Activated CD4-positive, CD25-positive, alpha-beta regulatory T cell treated with anti-CD3 and anti-CD28 coated beads, Interleukin-2, amount 50 U/mL, for 16 hours (primary cell): ENCODE measurements around the gene SLC35D1.
"Not testable (repeated sequence)": the region's sequence is repeated elsewhere in the genome, so short reads cannot be mapped to it uniquely, and the experiment has no call there.

ENCODE experiments used
- DNase-seq: peaks from one replicate; pipeline ENCODE4 v3.0.0-alpha.2; 2020; ENCODE audit warnings: low read depth, low spot score

The SLC35D1 gene

DNA sequence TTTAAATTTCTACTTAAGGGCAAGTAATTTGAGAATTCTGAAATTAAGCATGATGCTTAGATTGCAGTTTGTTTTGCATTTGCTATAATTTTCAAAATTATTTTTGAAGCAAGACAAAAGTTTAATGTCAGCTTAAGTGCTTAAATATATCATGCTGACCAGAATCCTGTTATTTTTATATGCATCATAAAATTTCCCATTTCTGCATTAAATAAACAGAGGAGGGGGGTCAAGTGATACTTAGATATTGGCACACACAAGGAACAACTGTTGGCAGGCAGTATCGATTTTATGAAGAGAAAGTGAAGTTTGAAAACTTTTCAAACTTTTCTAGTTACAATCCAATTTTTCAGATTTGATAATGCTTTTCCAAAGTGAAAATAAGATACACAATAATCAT is 68.1 kb downstream of the SLC35D1 start:
- no peak for DNase-seq

DNA sequence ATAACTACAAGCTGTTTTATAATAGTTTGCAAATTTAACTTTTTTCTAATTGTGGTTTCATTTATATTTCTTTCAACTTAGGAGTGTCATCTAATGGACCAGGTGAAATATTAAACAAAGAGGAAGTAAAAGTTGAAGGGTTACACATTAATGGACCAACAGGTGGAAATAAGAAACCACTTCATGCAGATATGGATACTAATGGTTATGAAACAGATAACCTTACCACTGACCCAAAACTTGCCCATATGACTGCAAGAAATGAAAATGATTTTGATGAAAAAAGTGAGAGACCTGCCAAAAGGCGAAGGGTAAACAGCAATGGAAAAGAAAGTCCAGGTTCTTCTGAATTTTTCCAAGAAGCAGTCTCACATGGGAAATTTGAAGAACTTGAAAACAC is 69.5 kb downstream of the SLC35D1 start:
- no peak for DNase-seq

DNA sequence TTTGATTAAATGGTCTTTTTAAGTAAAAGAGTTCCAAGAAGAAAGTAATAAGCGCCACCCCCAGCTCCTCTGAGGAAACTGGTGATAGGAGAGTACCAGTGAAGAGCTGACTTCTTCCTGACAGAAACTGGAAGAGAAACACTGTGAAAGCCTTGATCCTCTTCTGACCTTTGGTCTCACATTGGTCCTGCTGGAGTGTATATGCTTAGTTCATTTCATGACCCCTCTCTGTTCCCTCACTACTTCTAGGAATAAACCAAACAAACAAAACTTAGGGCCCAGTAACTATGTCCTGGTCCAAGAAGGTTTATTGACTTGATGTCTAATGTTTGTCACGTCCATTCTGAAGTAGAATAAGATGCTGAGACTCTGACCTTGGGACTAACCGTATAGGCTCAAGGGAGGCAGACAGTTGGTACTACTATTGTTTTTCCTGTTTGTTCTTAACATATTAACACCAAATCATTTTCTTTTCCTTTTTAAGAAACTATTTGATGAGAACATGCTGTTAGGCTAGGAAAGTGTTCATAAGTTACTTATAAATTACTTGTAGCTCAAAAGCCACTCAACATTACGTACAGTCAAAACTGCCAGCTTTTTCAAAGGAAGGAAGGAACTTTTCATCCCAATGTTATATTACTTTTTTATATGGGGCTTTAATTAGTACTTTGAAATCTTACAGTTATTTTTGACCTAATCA is 71.2 kb downstream of the SLC35D1 start:
- no peak for DNase-seq

DNA sequence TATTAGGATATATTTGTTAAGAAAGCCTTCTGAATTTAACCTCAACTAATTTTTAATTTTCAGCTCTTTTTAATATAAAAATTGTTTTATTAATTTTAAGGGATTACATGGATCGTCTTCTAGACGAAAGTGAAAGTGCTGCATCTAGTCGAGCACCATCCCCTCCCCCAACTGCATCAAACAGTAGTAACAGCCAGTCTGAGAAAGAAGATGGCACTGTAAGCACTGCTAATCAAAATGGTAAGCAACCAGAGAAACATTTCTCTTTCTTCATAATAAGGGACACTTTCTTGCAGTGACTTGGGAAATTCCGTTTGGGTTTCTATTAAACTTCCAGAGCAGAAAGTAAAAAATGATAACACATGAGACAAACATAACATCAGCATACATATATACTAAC is 72.3 kb downstream of the SLC35D1 start:
- DNase-seq, result no peak

DNA sequence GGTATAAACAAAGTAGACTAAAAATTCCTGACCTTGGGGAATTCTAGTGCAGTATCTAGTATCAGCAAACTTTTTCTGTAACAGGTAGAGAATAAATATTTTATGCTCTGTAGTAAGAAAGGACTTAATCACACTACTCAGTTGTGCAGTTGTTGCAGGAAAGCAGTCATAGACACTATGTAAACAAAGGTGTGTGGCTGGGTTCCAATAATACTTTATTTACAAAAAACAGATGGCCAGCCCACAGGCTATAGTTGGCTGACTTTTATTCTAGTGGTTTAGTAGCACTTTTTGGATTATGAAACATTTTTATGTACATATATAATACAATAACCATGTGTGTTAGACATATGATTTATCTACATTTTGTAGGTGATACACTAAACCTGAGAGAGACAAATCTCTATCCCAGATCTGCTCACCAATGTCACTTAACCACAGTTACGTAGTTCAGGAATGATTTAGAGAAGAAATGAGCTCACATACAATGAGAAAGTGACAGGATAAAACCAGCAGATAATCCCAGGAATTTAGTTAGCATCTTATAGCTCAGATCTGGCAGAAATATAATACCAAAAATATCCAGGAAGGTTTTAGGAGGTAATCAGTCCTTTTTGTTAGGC is 73.1 kb downstream of the SLC35D1 start:
- no peak for DNase-seq

DNA sequence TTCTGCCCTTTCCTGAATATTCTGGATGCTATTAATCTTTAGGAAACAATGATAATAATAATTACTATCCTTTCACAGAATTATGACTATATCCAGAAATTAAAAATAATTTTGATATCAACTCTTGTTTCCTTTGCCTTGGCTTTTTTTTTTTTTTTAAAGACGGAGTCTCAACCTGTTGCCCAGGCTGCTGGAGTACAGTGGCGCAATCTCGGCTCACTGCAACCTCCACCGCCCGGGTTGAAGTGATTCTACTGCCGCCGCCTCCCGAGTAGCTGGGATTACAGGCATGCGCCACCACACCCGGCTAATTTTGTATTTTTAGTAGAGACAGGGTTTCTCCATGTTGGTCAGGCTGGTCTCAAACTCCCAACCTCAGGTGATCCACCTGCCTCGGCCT is 74.3 kb downstream of the SLC35D1 start:
- not testable (repeated sequence) for DNase-seq

DNA sequence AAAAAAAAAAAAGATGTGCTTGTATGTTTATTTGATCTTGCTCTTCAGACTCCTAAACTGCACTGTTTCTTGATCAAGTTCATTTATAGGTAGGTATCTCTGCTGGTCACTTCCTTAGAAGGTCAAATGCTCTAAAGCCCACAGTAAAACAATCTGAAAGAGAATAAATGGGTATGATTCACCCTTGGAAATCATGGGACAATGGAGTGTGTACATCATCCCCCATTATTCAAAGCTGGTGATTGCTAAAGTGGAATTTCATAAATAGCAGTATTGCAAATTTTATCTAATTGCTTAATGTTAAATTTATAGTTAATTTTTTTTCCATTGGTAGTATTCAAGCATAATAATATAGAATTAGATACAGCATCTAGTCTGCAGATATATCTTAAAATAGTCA is 75.7 kb downstream of the SLC35D1 start:
- no peak for DNase-seq

DNA sequence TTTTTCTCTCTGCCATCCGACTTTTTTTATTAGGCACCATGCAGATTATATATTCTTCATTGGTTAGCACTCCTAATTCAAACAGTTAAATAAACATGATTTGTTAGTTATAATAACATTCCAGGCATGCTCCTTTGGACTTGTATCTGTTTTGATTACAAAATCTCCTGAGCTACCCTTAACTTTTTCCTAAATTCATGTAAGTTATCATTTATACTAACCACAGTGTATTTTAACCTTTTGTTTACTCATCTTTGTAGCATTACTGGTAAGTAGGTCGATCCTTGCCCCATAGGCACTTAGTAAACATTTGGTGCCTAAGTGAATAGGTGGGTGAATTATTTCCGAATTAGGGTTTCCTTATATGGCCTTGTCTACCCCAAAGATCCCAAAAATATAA is 85.4 kb downstream of the SLC35D1 start:
- DNase-seq, result no peak

DNA sequence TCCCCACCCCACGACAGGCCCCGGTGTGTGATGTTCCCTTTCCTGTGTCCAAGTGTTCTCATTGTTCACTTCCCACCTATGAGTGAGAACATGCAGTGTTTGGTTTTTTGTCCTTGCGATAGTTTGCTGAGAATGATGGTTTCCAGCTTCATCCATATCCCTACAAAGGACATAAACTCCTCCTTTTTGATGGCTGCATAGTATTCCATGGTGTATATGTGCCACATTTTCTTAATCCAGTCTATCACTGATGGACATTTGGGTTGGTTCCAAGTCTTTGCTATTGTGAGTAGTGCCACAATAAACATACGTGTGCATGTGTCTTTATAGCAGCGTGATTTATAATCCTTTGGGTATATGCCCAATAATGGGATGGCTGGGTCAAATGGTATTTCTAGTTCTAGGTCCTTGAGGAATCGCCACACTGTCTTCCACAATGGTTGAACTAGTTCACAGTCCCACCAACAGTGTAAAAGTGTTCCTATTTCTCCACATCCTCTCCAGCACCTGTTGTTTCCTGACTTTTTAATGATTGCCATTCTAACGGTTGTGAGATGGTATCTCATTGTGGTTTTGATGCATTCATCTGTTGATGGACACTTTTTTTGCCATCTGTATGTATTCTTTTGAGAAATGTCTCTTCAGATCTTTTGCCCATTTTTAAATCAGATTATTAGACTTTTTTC is 87.6 kb downstream of the SLC35D1 start:
- not testable (repeated sequence) for DNase-seq

DNA sequence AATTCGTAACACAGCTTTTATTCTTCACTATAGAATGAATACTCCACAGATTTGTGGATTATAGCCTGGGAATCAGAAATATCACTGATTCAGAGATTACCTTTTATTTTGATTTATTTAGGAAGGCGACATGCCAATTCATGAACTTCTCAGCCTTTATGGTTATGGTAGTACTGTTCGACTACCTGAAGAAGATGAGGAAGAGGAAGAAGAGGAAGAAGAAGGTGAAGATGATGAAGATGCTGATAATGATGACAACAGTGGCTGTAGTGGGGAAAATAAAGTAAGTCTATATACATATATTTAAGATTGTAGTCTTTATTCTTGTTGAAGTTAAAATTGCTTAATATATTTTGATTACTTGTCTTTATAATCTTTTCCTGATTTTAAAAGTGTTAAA is 96.0 kb downstream of the SLC35D1 start:
- DNase-seq, result no peak

DNA sequence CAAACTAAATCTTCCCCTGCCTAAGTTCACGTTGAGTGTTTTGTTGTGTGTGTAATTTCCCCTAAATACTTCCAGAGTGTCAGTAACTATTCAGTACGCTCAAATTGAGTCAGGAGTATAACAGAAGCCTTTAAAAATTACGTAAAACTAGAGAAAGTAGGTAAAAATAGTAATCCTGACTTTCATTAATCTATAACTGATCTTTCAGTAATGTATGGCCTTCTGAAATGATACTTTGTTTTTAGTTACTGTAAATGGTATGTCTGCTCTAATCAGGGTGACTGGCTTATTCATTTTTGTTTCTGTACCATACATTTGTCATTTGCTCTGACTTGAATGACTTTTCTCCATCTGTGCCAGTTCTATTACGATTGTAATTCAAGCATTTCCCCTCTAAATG is 99.7 kb downstream of the SLC35D1 start:
- DNase-seq, result no peak

DNA sequence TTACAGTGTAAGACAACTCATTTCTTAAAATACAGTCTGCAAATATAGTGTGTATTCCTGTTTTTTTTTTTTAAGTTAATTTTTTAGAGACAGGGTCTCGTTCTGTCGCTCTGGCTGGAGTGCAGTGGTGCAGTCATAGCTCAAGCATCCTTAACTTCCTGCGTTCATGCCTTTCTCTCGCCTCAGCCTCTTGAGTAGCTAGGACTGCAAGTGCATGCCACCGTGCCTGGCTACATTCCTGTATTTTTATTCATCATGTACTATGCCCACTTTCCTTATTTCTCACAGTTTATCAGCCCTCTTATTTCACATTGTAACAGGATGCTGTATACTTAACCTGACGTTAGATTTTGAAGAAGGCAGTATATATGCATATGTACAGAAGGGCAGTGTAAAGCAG is 102.4 kb downstream of the SLC35D1 start:
- no peak for DNase-seq
